ENCODE results near the gene OR4E2.
"Not testable (repeated sequence)": the region's sequence is repeated elsewhere in the genome, so short reads cannot be mapped to it uniquely, and the experiment has no call there.

The OR4E2 gene

DNA sequence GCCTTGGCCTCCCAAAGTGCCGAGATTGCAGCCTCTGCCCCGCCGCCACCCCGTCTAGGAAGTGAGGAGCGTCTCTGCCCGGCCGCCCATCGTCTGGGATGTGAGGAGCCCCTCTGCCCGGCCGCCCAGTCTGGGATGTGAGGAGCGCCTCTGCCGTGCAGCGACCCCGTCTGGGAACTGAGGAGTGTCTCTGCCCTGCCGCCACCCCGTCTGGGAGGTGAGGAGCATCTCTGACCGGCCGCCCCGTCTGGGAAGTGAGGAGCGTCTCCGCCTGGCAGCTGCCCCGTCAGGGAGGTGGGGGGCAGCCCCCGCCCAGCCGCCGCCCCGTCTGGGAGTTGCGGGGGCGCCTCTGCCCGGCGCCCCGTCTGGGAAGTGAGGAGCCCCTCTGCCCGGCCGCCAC lies 44.0 kb downstream of the OR4E2 start:
- not testable (repeated sequence) for DNase-seq (ENCODE audit: low spot score)

DNA sequence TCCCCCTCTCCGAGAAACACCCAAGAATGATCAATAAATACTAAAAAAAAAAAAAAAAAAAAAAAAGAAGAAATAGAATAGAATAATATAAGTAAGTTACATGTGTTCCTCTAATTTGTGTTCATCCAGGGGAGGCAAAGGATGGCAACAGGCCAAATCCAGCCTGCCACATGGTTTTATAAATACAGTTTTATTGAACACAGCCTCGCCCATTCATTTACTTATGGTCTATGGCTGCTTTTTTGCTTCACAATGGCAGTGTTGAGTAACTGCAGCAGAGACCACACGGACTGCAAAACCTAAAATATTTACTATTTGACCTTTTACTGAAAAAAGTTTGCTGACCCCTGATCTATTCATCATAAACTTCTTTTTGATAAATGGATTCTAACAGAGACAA lies 44.9 kb downstream of the OR4E2 start:
- not testable (repeated sequence) for DNase-seq (ENCODE audit: low spot score)

DNA sequence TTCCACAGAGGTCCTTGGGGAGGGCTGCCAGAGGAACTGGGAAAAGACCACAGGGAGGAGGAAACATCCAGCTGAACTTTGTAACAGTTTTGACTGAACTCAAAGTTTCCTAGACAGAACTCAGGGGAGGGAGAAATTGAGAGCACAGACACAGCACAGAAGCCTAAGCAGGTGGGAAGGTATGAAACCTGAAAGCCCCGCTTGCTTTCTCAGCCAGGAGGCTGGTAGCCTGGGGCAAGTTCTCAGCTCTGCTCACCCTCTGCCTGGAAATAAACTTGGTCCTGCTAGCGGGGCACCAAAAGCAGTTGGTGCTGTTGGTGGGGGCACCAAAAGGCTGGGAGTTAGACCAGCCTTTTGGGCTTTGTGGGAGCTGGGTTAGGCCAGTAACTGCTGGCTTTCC lies 45.9 kb downstream of the OR4E2 start:
- DNase-seq (ENCODE audit: low spot score) = no peak

DNA sequence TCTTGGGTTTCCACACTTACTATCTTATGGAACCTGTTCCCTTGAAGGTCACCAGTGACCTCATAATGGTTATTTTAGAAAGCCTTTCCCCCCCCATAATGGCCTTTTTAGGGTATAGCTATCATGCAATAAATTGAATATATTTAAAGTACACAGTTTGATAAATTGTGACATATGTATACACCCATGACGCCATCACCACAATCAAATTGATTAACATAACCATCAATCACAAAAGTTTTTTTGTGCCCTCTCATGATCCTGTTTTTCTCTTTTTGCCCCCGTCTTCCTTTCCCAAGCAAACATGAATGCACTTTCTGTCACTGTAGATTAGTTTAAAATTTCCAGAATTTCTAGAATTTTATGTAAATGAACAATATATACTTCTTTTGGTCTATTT lies 48.7 kb downstream of the OR4E2 start:
- DNase-seq (ENCODE audit: low spot score) = no peak

DNA sequence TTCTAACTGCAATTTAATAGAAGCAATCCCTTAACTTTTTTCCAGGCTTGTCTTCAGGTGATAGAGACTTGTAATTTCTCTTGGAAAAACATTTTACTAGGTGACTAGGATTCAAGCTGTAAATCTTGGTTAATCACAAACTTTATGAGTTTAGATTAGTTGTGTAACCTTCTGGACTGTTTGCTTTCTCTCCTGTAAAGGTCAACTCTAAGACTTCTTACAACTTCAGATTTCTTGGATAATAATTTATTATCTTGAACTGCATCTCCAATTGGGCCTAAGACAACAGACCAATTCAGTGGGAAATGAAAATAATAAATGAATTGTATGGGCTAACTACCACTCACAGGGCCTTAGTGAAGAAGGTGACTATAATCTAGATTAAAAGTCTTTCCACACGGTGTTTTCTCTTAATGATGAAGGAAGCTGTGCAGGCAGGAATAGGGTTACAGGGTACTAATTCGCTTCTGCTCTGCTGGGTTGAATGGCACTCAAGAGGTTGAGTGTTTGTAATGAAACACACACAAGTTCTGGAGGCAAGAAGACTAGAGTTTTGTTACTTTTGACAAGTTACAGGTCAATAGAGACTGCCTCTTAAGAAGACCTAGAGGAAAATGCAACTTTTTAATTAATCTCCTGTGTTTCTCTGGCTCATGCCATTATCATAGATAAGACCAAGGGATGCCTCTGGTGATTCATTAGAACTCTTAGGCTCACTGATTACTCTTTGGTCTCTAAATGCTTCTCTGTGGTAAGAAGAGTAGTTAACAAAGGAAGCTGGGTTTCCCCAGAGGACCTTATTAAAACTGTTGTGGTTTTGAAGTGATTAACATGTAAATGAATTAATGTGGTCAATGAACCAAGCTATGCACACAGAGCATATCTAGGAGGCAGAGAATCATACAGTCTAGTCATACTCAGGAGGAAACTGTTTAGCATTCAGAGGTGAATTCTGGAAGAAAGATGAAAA lies 50.0 kb downstream of the OR4E2 start:
- peak; percentile 36 for DNase-seq (ENCODE audit: low spot score)

DNA sequence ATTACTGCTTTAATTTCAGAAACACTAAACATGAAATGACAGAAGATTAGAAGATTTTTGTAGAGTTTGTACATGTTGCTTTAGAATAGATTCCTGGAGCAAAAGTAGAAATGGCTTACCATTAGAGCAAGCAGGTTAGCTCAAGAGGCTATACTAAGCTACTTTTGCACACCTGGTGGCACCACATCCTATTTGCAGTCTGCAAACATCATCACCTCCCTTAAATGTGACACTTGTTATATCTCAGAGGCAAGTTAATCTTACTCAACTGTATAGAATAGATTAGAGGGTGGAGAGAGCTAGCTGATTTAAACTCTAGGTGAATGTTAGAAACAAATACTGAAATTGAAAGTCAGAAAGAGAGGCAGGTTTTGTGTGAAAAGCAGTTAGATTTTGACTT lies 50.7 kb downstream of the OR4E2 start:
- no peak for DNase-seq (ENCODE audit: low spot score)

DNA sequence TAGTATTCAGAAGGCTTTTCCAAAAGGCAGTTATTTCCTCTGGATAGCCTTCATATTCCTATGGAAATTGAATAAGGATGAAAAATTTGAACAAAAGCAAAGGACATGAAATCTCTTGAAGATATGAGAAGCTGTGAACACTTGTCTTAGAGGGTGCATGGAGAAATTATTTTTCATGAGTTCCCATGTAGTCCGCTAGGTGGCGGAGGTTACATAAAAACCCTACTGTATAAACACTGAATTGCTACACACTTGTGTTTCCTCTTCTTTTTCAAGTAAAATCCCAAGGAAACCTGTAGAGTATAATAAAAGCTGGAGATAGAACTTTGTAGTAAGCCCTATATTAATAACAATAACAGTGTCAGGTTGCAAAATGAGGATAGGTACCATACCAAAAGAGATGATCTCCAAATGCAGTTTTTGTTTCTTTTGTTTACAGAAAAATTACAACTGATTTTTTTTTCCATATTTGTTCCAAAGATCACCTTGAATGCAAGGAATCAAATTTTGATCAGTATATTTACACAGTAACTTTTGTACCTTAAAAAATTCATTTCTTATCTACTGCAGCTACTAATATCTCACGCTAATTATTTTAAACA lies 57.8 kb downstream of the OR4E2 start:
- peak; percentile 38 for DNase-seq (ENCODE audit: low spot score)

DNA sequence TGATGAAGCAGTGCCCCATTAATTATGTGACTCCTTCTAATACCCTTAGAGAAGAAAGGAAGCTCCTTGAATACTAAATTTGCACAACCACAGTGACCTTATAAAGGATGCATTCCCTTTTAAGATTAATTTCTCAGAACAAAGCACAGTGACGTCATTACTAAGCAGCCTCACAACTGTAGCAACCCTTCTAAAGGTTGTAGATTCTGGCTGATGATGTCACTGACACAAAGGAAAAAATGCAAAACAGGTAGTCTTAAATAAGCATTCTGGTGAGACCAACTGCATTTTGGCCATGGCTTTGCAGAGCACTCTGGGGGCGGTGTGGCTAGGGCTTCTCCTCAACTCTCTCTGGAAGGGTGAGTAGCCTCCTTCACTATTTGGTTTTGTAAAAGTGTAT lies 58.4 kb downstream of the OR4E2 start:
- DNase-seq (ENCODE audit: low spot score) = peak; percentile 28

DNA sequence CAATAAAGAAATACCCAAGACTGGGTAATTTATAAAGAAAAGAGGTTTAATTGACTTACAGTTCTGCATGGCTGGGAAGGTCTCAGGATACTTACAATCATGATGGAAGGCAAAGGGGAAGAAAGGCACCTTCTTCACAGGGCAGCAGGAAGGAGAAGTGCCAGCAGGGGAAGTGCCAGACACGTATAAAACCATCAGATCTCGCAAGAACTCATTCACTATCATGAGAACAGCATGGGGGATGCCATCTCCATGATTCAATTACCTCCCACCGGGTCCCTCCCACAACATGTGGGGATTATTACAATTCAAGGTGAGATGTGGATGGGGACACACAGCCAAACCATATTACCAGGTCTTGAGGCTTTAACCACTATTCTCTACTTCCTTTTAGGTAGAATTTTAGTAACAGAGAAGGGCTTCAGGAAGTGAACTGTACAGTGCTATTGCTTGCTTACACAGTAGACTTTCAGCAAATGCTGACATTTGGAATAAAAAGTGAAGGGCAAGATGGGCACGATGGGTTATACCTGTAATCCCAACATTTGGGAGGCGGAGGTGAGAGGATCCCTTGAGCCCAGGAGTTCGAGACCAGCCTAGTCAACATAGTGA lies 60.8 kb downstream of the OR4E2 start:
- no peak for DNase-seq (ENCODE audit: low spot score)
